Suprapubic skin (tissue), 3 donors: ENCODE measurements around the gene WBP1L.

Source experiments
- CTCF ChIP-seq, 2 donors: fragments of 200-600 bp in 1 of 2; fragments of 450-650 bp in 1 of 2; sonication (generic) in 1 of 2; IDR thresholded peaks; one replicate each; pipeline ENCODE4 v1.5.1; 2016 to 2019; ENCODE audit warnings: antibody characterized with exemption in 2 of 2, mild to moderate bottlenecking in 1 of 2, moderate library complexity in 1 of 2
- EP300 ChIP-seq: sonication (generic); formaldehyde crosslinking; IDR thresholded peaks from one replicate; pipeline ENCODE4 v1.6.1; 2017; ENCODE audit warnings: antibody characterized with exemption
- POLR2A ChIP-seq, 2 donors: fragments of 450-650 bp; IDR thresholded peaks; one replicate each; pipeline ENCODE4 v1.6.1; 2017; ENCODE audit warnings: antibody characterized with exemption in 2 of 2, mild to moderate bottlenecking in 2 of 2, moderate library complexity in 2 of 2

DNA sequence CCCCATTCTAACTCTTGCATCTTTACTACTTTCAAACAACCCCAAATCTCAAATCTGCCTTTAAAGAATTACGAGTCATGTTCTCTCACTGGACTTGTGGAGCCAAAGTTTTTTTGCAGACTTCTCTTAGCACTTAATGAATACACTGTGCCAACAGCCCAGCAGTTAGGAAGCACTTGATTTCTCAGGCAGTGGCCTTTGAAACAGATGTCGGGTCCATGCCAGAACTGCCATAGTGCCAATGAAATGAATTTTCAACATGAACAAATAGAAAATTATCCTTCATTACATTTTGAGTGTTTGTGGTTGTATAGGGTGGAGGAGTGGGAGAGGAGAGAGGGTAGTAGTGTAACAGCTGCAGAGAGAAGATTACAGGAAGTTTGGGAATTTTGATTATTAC lies 116.2 kb downstream of the WBP1L start:
- TF ChIP-seq EP300 (no peak), POLR2A (IDR thresholded peaks at IDR 0.05) (no peak), CTCF (IDR thresholded peaks at IDR 0.05) (no peak)
